Astrocyte of the spinal cord (primary cell): ENCODE data around the gene SLF1.

Experiments
- DNase-seq: peaks from one replicate; pipeline ENCODE4 v3.0.0; 2011; ENCODE audit warnings: low read depth, low spot score
- H3K4me3 ChIP-seq: 2 replicates; pipeline ENCODE4 v1.5.1; 2011; ENCODE audit warnings: low read depth, mild to moderate bottlenecking, low read length, moderate library complexity
- CTCF ChIP-seq: IDR thresholded peaks from 2 replicates; pipeline ENCODE4 v1.5.1; 2012; ENCODE audit warnings: low read depth, mild to moderate bottlenecking, low read length, inconsistent platforms
- in situ Hi-C: cut with HindIII; loops from 2 replicates; pipeline ENCODE4 v1.10.0; 2017; ENCODE audit warnings: low sequenced_read_pairs

The SLF1 gene

GRCh38 chr5:94715768-94716167 is 97.3 kb downstream of the SLF1 start:
- no peak for DNase-seq
- in situ Hi-C loops: no loop called here
- no peak overlapping the region for H3K4me3 ChIP-seq
- no peak for TF ChIP-seq CTCF

- DNase-seq: no peak
- H3K4me3 ChIP-seq: no peak overlapping the region
- no peak for TF ChIP-seq CTCF
- in situ Hi-C loops: no loop called here
Measured at GRCh38 chr5:94725142-94725541, 106.7 kb downstream of the SLF1 start.

GRCh38 chr5:94731471-94731870 is 113.0 kb downstream of the SLF1 start:
- DNase-seq: no peak
- in situ Hi-C loops: no loop called here
- no peak overlapping the region for H3K4me3 ChIP-seq
- no peak for TF ChIP-seq CTCF

GRCh38 chr5:94736498-94736897 is 118.0 kb downstream of the SLF1 start:
- H3K4me3 ChIP-seq: no peak overlapping the region
- no peak for TF ChIP-seq CTCF
- in situ Hi-C loops: no loop called here
- DNase-seq: no peak

GRCh38 chr5:94740286-94740685 is 121.8 kb downstream of the SLF1 start:
- no peak overlapping the region for H3K4me3 ChIP-seq
- in situ Hi-C loops: no loop called here
- TF ChIP-seq CTCF: no peak
- DNase-seq: no peak

GRCh38 chr5:94742852-94743251 is 124.4 kb downstream of the SLF1 start:
- TF ChIP-seq CTCF: no peak
- in situ Hi-C loops: no loop called here
- DNase-seq: no peak
- no peak overlapping the region for H3K4me3 ChIP-seq

GRCh38 chr5:94744906-94745305 is 126.4 kb downstream of the SLF1 start:
- H3K4me3 ChIP-seq: no peak overlapping the region
- no peak for TF ChIP-seq CTCF
- DNase-seq: no peak
- in situ Hi-C loops: no loop called here
